ENCODE results near the gene CSDE1. TPM values are rescaled to one million over a fixed set of nuclear protein-coding genes. Genes with fewer than 3 reads are reported as not detected.

The CSDE1 gene
- total RNA-seq, 1 experiment from 2014 or later = 595 TPM

- no peak for TF ChIP-seq ATF2 (CRISPR knock-in tag; IDR thresholded peaks at IDR 0.05; ENCODE audit: borderline replicate concordance, low read depth)
These were observed 11.2 kb downstream of the CSDE1 start (continued) for GRCh38 chr1:114746450-114747121.

- Mint-ChIP-seq H3K4me3 (no peak overlapping the region), H3K36me3 (peaks cover 62% of the 10 kb centered on the region), H3K27me3 (ENCODE audit: low read depth) (no peaks in the 10 kb centered on the region), H3K4me1 (0 out of 2 replicates have a peak, but pooled peaks cover 4% of the 10 kb centered on the region), H3K9me3 (no peaks in the 10 kb centered on the region), H3K27ac (no peak overlapping the region)
- ATAC-seq = no peak
- CTCF ChIA-PET = no interaction called here
- POLR2A ChIA-PET = no interaction called here
- no peak for DNase-seq (ENCODE audit: low spot score)
- TF ChIP-seq, protein P1, sequence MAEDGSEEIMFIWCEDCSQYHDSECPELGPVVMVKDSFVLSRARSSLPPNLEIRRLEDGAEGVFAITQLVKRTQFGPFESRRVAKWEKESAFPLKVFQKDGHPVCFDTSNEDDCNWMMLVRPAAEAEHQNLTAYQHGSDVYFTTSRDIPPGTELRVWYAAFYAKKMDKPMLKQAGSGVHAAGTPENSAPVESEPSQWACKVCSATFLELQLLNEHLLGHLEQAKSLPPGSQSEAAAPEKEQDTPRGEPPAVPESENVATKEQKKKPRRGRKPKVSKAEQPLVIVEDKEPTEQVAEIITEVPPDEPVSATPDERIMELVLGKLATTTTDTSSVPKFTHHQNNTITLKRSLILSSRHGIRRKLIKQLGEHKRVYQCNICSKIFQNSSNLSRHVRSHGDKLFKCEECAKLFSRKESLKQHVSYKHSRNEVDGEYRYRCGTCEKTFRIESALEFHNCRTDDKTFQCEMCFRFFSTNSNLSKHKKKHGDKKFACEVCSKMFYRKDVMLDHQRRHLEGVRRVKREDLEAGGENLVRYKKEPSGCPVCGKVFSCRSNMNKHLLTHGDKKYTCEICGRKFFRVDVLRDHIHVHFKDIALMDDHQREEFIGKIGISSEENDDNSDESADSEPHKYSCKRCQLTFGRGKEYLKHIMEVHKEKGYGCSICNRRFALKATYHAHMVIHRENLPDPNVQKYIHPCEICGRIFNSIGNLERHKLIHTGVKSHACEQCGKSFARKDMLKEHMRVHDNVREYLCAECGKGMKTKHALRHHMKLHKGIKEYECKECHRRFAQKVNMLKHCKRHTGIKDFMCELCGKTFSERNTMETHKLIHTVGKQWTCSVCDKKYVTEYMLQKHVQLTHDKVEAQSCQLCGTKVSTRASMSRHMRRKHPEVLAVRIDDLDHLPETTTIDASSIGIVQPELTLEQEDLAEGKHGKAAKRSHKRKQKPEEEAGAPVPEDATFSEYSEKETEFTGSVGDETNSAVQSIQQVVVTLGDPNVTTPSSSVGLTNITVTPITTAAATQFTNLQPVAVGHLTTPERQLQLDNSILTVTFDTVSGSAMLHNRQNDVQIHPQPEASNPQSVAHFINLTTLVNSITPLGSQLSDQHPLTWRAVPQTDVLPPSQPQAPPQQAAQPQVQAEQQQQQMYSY (CRISPR knock-in tag; IDR thresholded peaks at IDR 0.05) = no peak
- no peak for TF ChIP-seq JUN (CRISPR knock-in tag; IDR thresholded peaks at IDR 0.05)
- TF ChIP-seq CREB1 (CRISPR knock-in tag; IDR thresholded peaks at IDR 0.05) = no peak
- TF ChIP-seq MXD4 (CRISPR knock-in tag; IDR thresholded peaks at IDR 0.05; ENCODE audit: borderline replicate concordance) = no peak
- no peak for TF ChIP-seq ZNF232 (CRISPR knock-in tag; IDR thresholded peaks at IDR 0.05)
- no peak for TF ChIP-seq ZNF121 (CRISPR knock-in tag; IDR thresholded peaks at IDR 0.05)
- no peak for TF ChIP-seq E2F1 (CRISPR knock-in tag; IDR thresholded peaks at IDR 0.05)
- TF ChIP-seq NR3C1 (CRISPR knock-in tag; conservative IDR thresholded peaks at IDR 0.05; ENCODE audit: low read depth) = no peak
These were observed 12.5 kb downstream of the CSDE1 start for GRCh38 chr1:114745291-114745690.

GRCh38 chr1:114741963-114742746, 15.6 kb downstream of the CSDE1 start:
- Mint-ChIP-seq H3K27ac (no peak overlapping the region; the same call in none of the 2 replicates), H3K4me1 (0 out of 2 replicates have a peak, but pooled peaks cover 4% of the 10 kb centered on the region), H3K4me3 (no peak overlapping the region), H3K9me3 (no peaks in the 10 kb centered on the region), H3K36me3 (peaks cover 64% of the 10 kb centered on the region), H3K27me3 (ENCODE audit: low read depth) (no peaks in the 10 kb centered on the region)
- CTCF ChIA-PET = no interaction called here
- no peak for ATAC-seq
- POLR2A ChIA-PET = no interaction called here
- DNase-seq (ENCODE audit: low spot score) = no peak
- TF ChIP-seq GABPB1 (CRISPR knock-in tag; IDR thresholded peaks at IDR 0.05) (no peak), ZNF121 (CRISPR knock-in tag; IDR thresholded peaks at IDR 0.05) (peak; percentile 60; the same call in 1 of the 2 replicates)

- no peak for DNase-seq (ENCODE audit: low spot score)
- CTCF ChIA-PET = no interaction called here
- H3K36me3 Mint-ChIP-seq = peaks cover 66% of the 10 kb centered on the region
- POLR2A ChIA-PET = no interaction called here
- H3K27me3 Mint-ChIP-seq (ENCODE audit: low read depth) = no peaks in the 10 kb centered on the region
- H3K9me3 Mint-ChIP-seq = no peaks in the 10 kb centered on the region
- TF ChIP-seq CTCF (IDR thresholded peaks at IDR 0.05) (no peak), ELF4 (CRISPR knock-in tag; IDR thresholded peaks at IDR 0.05; ENCODE audit: low read depth) (no peak), ZNF263 (CRISPR knock-in tag; IDR thresholded peaks at IDR 0.05; ENCODE audit: low read depth) (no peak), NR3C1 (CRISPR knock-in tag; conservative IDR thresholded peaks at IDR 0.05; ENCODE audit: low read depth) (no peak), PREB (CRISPR knock-in tag; IDR thresholded peaks at IDR 0.05; ENCODE audit: borderline replicate concordance) (no peak)
- H3K27ac Mint-ChIP-seq = 0 out of 2 replicates have a peak overlapping the region, but pooled peaks have one; percentile 4
- H3K4me3 Mint-ChIP-seq = no peak overlapping the region
- no peak for ATAC-seq
- 0 out of 2 replicates have a peak, but pooled peaks cover 4% of the 10 kb centered on the region for H3K4me1 Mint-ChIP-seq
These were observed 17.5 kb downstream of the CSDE1 start for GRCh38 chr1:114740331-114740730.

Data from WTC11 (cell line).